K562 (cell line): ENCODE data around the gene ZNF785. TPM values are rescaled to one million over a fixed set of nuclear protein-coding genes. Genes with fewer than 3 reads are reported as not detected.

ENCODE experiments used
- FIP1L1 ChIP-seq: fragments of 200-400 bp; formaldehyde crosslinking; IDR thresholded peaks from 2 replicates; pipeline ENCODE4 v1.6.1; 2018; ENCODE audit warnings: mild to moderate bottlenecking, low read depth, low read length; ENCODE audit not compliant: poor library complexity, severe bottlenecking
- GABPB2 ChIP-seq: fragments of 250-450 bp; sonication (Bioruptor Pico); conservative IDR thresholded peaks from 2 replicates; pipeline ENCODE4 v1.5.1; 2021; ENCODE audit warnings: mild to moderate bottlenecking
- HDAC1 ChIP-seq, 2 experiments: fragments of 450-650 bp; IDR thresholded peaks; 2 replicates each; pipeline ENCODE4 v1.6.1; 2016 to 2017; ENCODE audit warnings: inconsistent platforms in 1 of 2, mild to moderate bottlenecking in 1 of 2, moderate library complexity in 1 of 2
- MGA ChIP-seq: fragments of 450-650 bp; IDR thresholded peaks from 2 replicates; pipeline ENCODE4 v1.6.1; 2016; ENCODE audit warnings: mild to moderate bottlenecking, moderate library complexity
- RREB1 ChIP-seq: fragments of 250-450 bp; sonication (Bioruptor Pico); IDR thresholded peaks from 2 replicates; pipeline ENCODE4 v1.4.0; 2020
- polyA plus RNA-seq, 8 experiments: library from polyadenylated mRNA; depleted of rRNA in 4 of 8; stranded (reverse) in 5 of 8; unstranded in 3 of 8; fragments of >200 nt; fragmentation: Nextera tagmentation in 2 of 8; fragmentation: Illumina TruSeq in 1 of 8; extraction: Ambion mirVana in 2 of 8; extraction: Trizol in 1 of 8; gene quantifications; 2 replicates each; pipeline versions ENCODE4 v1.2.1 to v1.2.3, GENCODE V29; 2011 to 2014; ENCODE audit warnings: inconsistent platforms in 1 of 8, missing spikeins in 1 of 8
- total RNA-seq, 7 experiments: library from RNA; depleted of rRNA in 6 of 7; stranded (reverse); fragments of >200 nt in 6 of 7; fragmentation: Illumina TruSeq in 2 of 7; extraction: Trizol in 2 of 7; gene quantifications; 2 replicates each; pipeline versions ENCODE4 v1.2.1 to v1.2.3, GENCODE V29; 2011 to 2021; ENCODE audit warnings: low replicate concordance in 1 of 7

ZNF785 gene
- total and polyA plus RNA-seq, 9 of the 15 experiments (the other 6 are each of a cell fraction or from before 2014, with no cell fraction given) = 0.64 to 11.0 (median 6.4) TPM

GRCh38 chr16:30585400-30586191 is at the start of gene ZNF785 (continued):
- TF ChIP-seq RREB1 (CRISPR knock-in tag) (peak; percentile 49; the same call in 1 of the 2 replicates), GABPB2 (no peak), FIP1L1 (no peak), HDAC1 (IDR thresholded peaks at IDR 0.05) (peak in 1 of 2 experiments; percentile 88; a peak in 2 of 4 replicates), MGA (peak; percentile 100)
